ENCODE data around the gene TJP1.
"Not testable (repeated sequence)": the region's sequence is repeated elsewhere in the genome, so short reads cannot be mapped to it uniquely, and the experiment has no call there.

TJP1 gene

GRCh38 chr15:29800491-29801366 lies 21.5 kb downstream of the TJP1 start:
- DNase-seq (ENCODE audit: insufficient read length, low spot score) = no peak
- no peak for TF ChIP-seq POLR2A (IDR thresholded peaks at IDR 0.05; ENCODE audit: low read depth, low read length)
- FAIRE-seq = peak; percentile 6

- no peak for TF ChIP-seq POLR2A (IDR thresholded peaks at IDR 0.05; ENCODE audit: low read depth, low read length)
- DNase-seq (ENCODE audit: insufficient read length, low spot score) (no peak), FAIRE-seq (no peak)
Observed at GRCh38 chr15:29799859-29800258, 22.4 kb downstream of the TJP1 start.

DNA sequence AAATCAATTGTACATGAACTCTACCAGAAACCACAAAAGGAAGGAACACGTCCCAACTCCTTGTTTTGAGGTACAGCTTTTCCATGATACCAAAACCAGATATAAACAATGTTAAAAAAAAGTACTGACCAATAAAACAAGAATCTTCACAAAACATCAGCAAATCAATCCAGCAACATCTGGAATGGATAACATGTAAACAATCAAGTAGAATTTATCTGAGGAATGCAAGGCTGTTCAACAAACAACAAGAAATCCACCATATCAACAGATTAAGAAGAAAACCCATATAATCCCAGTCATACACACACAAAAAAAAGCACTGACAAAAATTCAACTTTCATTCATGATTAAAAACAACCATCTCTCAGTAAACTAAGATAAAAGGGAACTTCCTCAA lies 26.7 kb downstream of the TJP1 start:
- no peak for TF ChIP-seq POLR2A (IDR thresholded peaks at IDR 0.05; ENCODE audit: low read depth, low read length)
- FAIRE-seq = no peak
- no peak for DNase-seq (ENCODE audit: insufficient read length, low spot score)

DNA sequence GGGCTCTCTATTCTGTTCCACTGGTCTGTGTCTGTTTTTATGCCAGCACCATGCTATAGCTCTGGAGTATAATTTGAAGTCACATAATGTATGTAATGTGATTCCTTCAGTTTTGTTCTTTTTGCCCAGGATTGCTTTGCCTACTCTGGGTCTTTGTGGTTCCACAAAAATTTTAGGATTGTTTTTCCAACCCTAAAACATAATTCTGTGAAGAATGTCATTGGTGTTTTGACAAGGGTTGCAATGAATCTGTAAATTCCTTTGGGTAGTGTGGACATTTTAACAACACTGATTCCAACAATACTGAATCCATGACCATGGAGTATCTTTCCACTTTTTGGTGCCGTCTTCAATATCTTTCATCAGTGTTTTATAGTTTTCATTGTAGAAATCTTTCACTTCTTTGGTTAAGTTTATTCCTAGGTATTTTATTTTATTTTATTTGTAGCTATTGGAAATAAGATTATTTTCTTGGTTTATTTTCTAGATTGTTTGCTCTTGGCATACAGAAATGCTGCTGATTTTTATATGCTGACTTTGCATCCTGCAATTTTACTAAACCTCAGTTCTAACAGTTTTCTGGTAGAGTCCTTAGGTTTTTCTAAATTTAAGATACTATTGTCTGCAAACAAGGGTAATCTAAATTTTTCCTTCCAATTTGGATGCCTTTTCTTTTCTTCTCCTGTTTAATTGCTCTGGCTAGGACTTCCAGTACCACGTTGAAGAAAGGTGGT lies 29.7 kb downstream of the TJP1 start:
- TF ChIP-seq POLR2A (IDR thresholded peaks at IDR 0.05; ENCODE audit: low read depth, low read length) = no peak
- DNase-seq (ENCODE audit: insufficient read length, low spot score) (no peak), FAIRE-seq (no peak)

GRCh38 chr15:29790607-29791006 lies 31.7 kb downstream of the TJP1 start:
- FAIRE-seq (no peak), DNase-seq (ENCODE audit: insufficient read length, low spot score) (no peak)
- TF ChIP-seq POLR2A (IDR thresholded peaks at IDR 0.05; ENCODE audit: low read depth, low read length) = no peak

DNA sequence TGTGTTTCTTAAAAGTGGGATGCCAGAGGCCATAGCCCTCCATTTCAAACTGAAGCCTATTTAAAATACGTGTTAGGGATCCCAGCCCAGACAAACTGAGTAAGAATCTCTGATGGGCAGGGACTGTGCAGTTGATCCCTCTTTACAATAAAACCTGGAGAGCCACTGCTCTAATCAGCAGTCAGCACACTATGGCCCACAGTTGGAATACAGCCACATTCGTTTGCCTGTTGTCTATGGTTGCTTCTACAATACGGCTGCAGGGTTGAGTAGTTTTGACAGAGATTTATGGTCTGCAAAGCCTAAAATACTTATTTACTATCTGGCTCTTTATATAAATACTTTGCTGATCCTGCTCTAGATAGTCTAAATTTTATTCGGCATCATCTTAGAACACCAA lies 32.4 kb downstream of the TJP1 start:
- no peak for TF ChIP-seq POLR2A (IDR thresholded peaks at IDR 0.05; ENCODE audit: low read depth, low read length)
- DNase-seq (ENCODE audit: insufficient read length, low spot score) = no peak
- FAIRE-seq = peak; percentile 27

- no peak for TF ChIP-seq POLR2A (IDR thresholded peaks at IDR 0.05; ENCODE audit: low read depth, low read length)
- FAIRE-seq (peak; percentile 62), DNase-seq (ENCODE audit: insufficient read length, low spot score) (no peak)
Observed at GRCh38 chr15:29788433-29789034, 33.7 kb downstream of the TJP1 start.

DNA sequence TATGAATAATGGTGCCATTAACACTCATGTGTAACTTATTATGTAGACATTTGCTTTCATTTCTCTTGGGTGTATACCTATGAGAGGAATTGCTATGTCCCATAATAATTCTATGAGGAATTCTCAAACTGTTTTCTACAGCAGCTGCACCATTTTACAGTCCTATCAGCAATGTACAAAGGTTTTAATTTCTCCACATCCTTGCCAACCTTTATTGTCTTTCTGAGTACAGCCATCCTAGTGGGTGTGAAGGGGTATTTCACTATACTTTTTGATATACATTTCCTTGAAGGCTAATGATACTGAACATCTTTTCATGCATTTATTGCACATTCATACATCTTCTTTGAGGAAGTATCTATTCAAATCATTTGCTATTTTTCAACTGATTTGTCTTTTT lies 34.5 kb downstream of the TJP1 start:
- TF ChIP-seq POLR2A (IDR thresholded peaks at IDR 0.05; ENCODE audit: low read depth, low read length) = no peak
- DNase-seq (ENCODE audit: insufficient read length, low spot score) (no peak), FAIRE-seq (peak; percentile 6)

- FAIRE-seq (peak; percentile 45), DNase-seq (ENCODE audit: insufficient read length, low spot score) (no peak)
- TF ChIP-seq POLR2A (IDR thresholded peaks at IDR 0.05; ENCODE audit: low read depth, low read length) = no peak
Observed at GRCh38 chr15:29785642-29786041, 36.6 kb downstream of the TJP1 start.

- FAIRE-seq (no peak), DNase-seq (ENCODE audit: insufficient read length, low spot score) (no peak)
- no peak for TF ChIP-seq POLR2A (IDR thresholded peaks at IDR 0.05; ENCODE audit: low read depth, low read length)
Observed at GRCh38 chr15:29785136-29785535, 37.1 kb downstream of the TJP1 start.

- no peak for DNase-seq (ENCODE audit: insufficient read length, low spot score)
- no peak for FAIRE-seq
- no peak for TF ChIP-seq POLR2A (IDR thresholded peaks at IDR 0.05; ENCODE audit: low read depth, low read length)
Observed at GRCh38 chr15:29784413-29784812, 37.9 kb downstream of the TJP1 start.

- not testable (repeated sequence) for DNase-seq (ENCODE audit: insufficient read length, low spot score); FAIRE-seq
Observed at GRCh38 chr15:29782816-29783215, 39.5 kb downstream of the TJP1 start.

- DNase-seq (ENCODE audit: insufficient read length, low spot score) = no peak
- FAIRE-seq = peak; percentile 43
- no peak for TF ChIP-seq POLR2A (IDR thresholded peaks at IDR 0.05; ENCODE audit: low read depth, low read length)
Observed at GRCh38 chr15:29778382-29778781, 43.9 kb downstream of the TJP1 start.

DNA sequence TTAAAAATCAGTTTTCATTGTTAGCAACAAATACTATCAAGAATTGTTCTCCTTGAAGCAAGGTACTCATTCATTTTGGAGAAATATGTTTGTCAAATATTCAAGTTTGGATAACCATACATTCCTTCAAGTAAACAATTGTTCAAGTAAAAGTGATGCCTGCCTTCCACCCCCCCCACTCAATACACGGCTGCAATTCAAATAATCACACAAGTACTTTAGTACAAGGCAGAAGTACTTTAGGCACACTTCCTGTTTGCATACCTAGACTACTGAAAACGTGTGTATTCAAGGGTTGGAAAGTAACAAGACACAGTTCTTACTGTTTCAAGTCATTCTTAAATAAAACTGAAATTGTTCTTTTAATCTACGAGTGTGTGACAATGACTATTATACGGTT lies 45.4 kb downstream of the TJP1 start:
- no peak for TF ChIP-seq POLR2A (IDR thresholded peaks at IDR 0.05; ENCODE audit: low read depth, low read length)
- peak; percentile 30 for FAIRE-seq
- no peak for DNase-seq (ENCODE audit: insufficient read length, low spot score)
